H1 (cell line): ENCODE measurements around the gene IFRD1. TPM values are rescaled to one million over a fixed set of nuclear protein-coding genes. Genes with fewer than 3 reads are reported as not detected.

Experiments
- CTCF ChIA-PET: fragments of 300-600 bp; sonication (Branson Sonifier 250); formaldehyde crosslinking; loops from one replicate; lab custom pipeline; 2021; ENCODE audit not compliant: partially characterized antibody; lab: Charles Lee
- POLR2A ChIA-PET: fragments of 300-600 bp; sonication (Branson Sonifier 250); formaldehyde crosslinking; loops from one replicate; lab custom pipeline; 2021; ENCODE audit warnings: inconsistent platforms; ENCODE audit not compliant: partially characterized antibody; lab: Charles Lee
- DNase-seq, 2 experiments: peaks; one replicate each; pipeline versions ENCODE4 v3.0.0 to v3.0.0-alpha.2; 2010 to 2022; ENCODE audit warnings: low spot score in 2 of 2, low read depth in 1 of 2, mixed read lengths in 1 of 2
- FAIRE-seq: peaks from 2 replicates; lab custom pipeline; 2011; peaks lifted over from hg19 to GRCh38; lab: Jason Lieb, UNC
- H2AFZ ChIP-seq: 2 replicates; pipeline ENCODE4 v1.8.1; 2012; ENCODE audit warnings: low read length, inconsistent platforms
- H2AK5ac ChIP-seq: 2 replicates; pipeline ENCODE4 v1.6.1; 2013; ENCODE audit warnings: low read depth, low read length
- H2BK120ac ChIP-seq: replicated peaks from 2 replicates; pipeline ENCODE3; 2013; ENCODE audit warnings: low read depth, low read length, inconsistent platforms
- H2BK12ac ChIP-seq: 2 replicates; pipeline ENCODE4 v1.6.1; 2013; ENCODE audit warnings: low read depth, low read length
- H2BK15ac ChIP-seq: 2 replicates; pipeline ENCODE4 v1.6.1; 2013; ENCODE audit warnings: low read length
- H2BK20ac ChIP-seq: 2 replicates; pipeline ENCODE4 v1.6.1; 2013; ENCODE audit warnings: low read length
- H2BK5ac ChIP-seq: 2 replicates; pipeline ENCODE4 v1.6.1; 2013; ENCODE audit warnings: low read depth, low read length
- H3K14ac ChIP-seq: 2 replicates; pipeline ENCODE4 v1.6.1; 2013; ENCODE audit warnings: inconsistent platforms; ENCODE audit not compliant: insufficient read length
- H3K18ac ChIP-seq: 2 replicates; pipeline ENCODE4 v1.6.1; 2013; ENCODE audit warnings: low read length; ENCODE audit errors: extremely low read depth
- H3K23ac ChIP-seq: 2 replicates; pipeline ENCODE4 v1.6.1; 2013; ENCODE audit warnings: inconsistent platforms; ENCODE audit not compliant: insufficient read length
- H3K23me2 ChIP-seq: 2 replicates; pipeline ENCODE4 v1.6.1; 2013; ENCODE audit warnings: low read depth, low read length
- H3K27ac ChIP-seq: 2 replicates; pipeline ENCODE4 v1.6.1; 2011; ENCODE audit warnings: low read depth, low read length, inconsistent platforms
- H3K27me3 ChIP-seq, 4 experiments: replicated peaks in 1 of 4; 1 replicate in 1 of 4; 2 replicates in 3 of 4; pipeline versions ENCODE4 v1.6.1 to v1.8.1; 2011 to 2013; ENCODE audit warnings: low read length in 3 of 4, mild to moderate bottlenecking in 3 of 4, inconsistent platforms in 2 of 4, mixed read lengths in 2 of 4, moderate library complexity in 1 of 4; ENCODE audit not compliant: control insufficient read depth in 3 of 4, insufficient read depth in 3 of 4; ENCODE audit errors: extremely low read depth in 1 of 4
- H3K36me3 ChIP-seq, 4 experiments: 2 replicates each; pipeline versions ENCODE4 v1.6.1 to v1.8.1; 2011 to 2013; ENCODE audit warnings: mild to moderate bottlenecking in 4 of 4, low read length in 3 of 4, moderate library complexity in 2 of 4, control low read depth in 1 of 4, inconsistent platforms in 1 of 4; ENCODE audit not compliant: insufficient read depth in 4 of 4, control insufficient read depth in 2 of 4
- H3K4ac ChIP-seq: replicated peaks from 2 replicates; pipeline ENCODE3; 2013; ENCODE audit warnings: low read length, low read depth, mixed read lengths, inconsistent platforms; ENCODE audit not compliant: insufficient read length
- H3K4me1 ChIP-seq, 4 experiments: replicated peaks in 1 of 4; 1 replicate in 1 of 4; 2 replicates in 3 of 4; pipeline versions ENCODE4 v1.6.1 to v1.8.1; 2011 to 2013; ENCODE audit warnings: low read length in 3 of 4, inconsistent platforms in 2 of 4, mixed read lengths in 1 of 4; ENCODE audit not compliant: insufficient read depth in 4 of 4, control insufficient read depth in 3 of 4
- H3K4me2 ChIP-seq, 2 experiments: 2 replicates each; pipeline versions ENCODE4 v1.6.1 to v1.8.1; 2011 to 2013; ENCODE audit warnings: low read depth in 2 of 2, low read length in 2 of 2, control low read depth in 1 of 2, inconsistent platforms in 1 of 2, mild to moderate bottlenecking in 1 of 2; ENCODE audit not compliant: insufficient read depth in 1 of 2
- H3K4me3 ChIP-seq, 4 experiments: fragments of 200-600, 300-600 bp in 1 of 4; sonication (generic), shearing (Covaris generic), sonication (Bioruptor Twin) in 1 of 4; 2 replicates each; pipeline versions ENCODE4 v1.5.1 to v1.8.1; 2011 to 2016; ENCODE audit warnings: low read length in 4 of 4, low read depth in 3 of 4, control low read depth in 2 of 4, inconsistent platforms in 2 of 4, mild to moderate bottlenecking in 2 of 4, mixed read lengths in 1 of 4, moderate library complexity in 1 of 4; ENCODE audit not compliant: insufficient read depth in 2 of 4; ENCODE audit errors: extremely low read depth in 1 of 4
- H3K56ac ChIP-seq: replicated peaks from 2 replicates; pipeline ENCODE3; 2013; ENCODE audit warnings: low read depth, mild to moderate bottlenecking, mixed read lengths, low read length, inconsistent platforms; ENCODE audit not compliant: insufficient read length
- H3K79me1 ChIP-seq: 2 replicates; pipeline ENCODE4 v1.6.1; 2013; ENCODE audit warnings: low read depth, low read length, control low read depth
- H3K79me2 ChIP-seq, 2 experiments: 2 replicates each; pipeline versions ENCODE4 v1.6.1 to v1.8.1; 2012 to 2013; ENCODE audit warnings: low read length in 2 of 2, mild to moderate bottlenecking in 2 of 2, inconsistent platforms in 1 of 2; ENCODE audit not compliant: insufficient read depth in 2 of 2, control insufficient read depth in 1 of 2
- H3K9ac ChIP-seq, 4 experiments: replicated peaks in 1 of 4; 1 replicate in 1 of 4; 2 replicates in 3 of 4; pipeline versions ENCODE4 v1.6.1 to v1.8.1; 2011 to 2013; ENCODE audit warnings: low read depth in 3 of 4, low read length in 3 of 4, control low read depth in 2 of 4, mild to moderate bottlenecking in 2 of 4, moderate library complexity in 2 of 4, inconsistent platforms in 1 of 4; ENCODE audit errors: extremely low read depth in 1 of 4
- H3K9me3 ChIP-seq, 2 experiments: 2 replicates each; pipeline versions ENCODE4 v1.6.1 to v1.8.1; 2012 to 2013; ENCODE audit warnings: mild to moderate bottlenecking in 2 of 2, moderate library complexity in 2 of 2, control low read depth in 1 of 2, inconsistent platforms in 1 of 2, low read depth in 1 of 2, low read length in 1 of 2, mixed read lengths in 1 of 2; ENCODE audit not compliant: insufficient read depth in 2 of 2
- H4K20me1 ChIP-seq, 2 experiments: replicated peaks in 1 of 2; 2 replicates each; pipeline versions ENCODE3 to v1.8.1; 2011 to 2013; ENCODE audit warnings: inconsistent platforms in 2 of 2, low read length in 2 of 2, mild to moderate bottlenecking in 1 of 2; ENCODE audit not compliant: insufficient read depth in 2 of 2, control insufficient read depth in 1 of 2
- H4K5ac ChIP-seq: 2 replicates; pipeline ENCODE4 v1.6.1; 2013; ENCODE audit warnings: low read length, low read depth, mixed read lengths, inconsistent platforms; ENCODE audit not compliant: insufficient read length
- H4K8ac ChIP-seq: 2 replicates; pipeline ENCODE4 v1.8.0; 2013; ENCODE audit warnings: mild to moderate bottlenecking, moderate library complexity, low read length, inconsistent platforms; ENCODE audit not compliant: insufficient read depth; ENCODE audit errors: extremely low read depth
- H4K91ac ChIP-seq: replicated peaks from 2 replicates; pipeline ENCODE3; 2013; ENCODE audit warnings: low read length, mixed read lengths, inconsistent platforms; ENCODE audit not compliant: insufficient read length
- BCL11A ChIP-seq, 2 experiments: IDR thresholded peaks; one replicate each; pipeline ENCODE4 v1.6.1; 2011; ENCODE audit warnings: low read depth in 2 of 2, low read length in 2 of 2, mild to moderate bottlenecking in 2 of 2
- CTBP2 ChIP-seq: IDR thresholded peaks from 2 replicates; pipeline ENCODE4 v1.7.0; 2011; ENCODE audit warnings: borderline replicate concordance, mild to moderate bottlenecking, moderate library complexity, mixed read lengths, low read length; ENCODE audit not compliant: insufficient read depth, insufficient read length
- CTCF ChIP-seq, 3 experiments: IDR thresholded peaks; 1 replicate in 2 of 3; 2 replicates in 1 of 3; pipeline versions ENCODE4 v1.5.1 to v1.6.1; 2011; ENCODE audit warnings: low read length in 3 of 3, mild to moderate bottlenecking in 3 of 3, inconsistent platforms in 2 of 3, low read depth in 1 of 3, moderate library complexity in 1 of 3; ENCODE audit not compliant: insufficient read depth in 1 of 3; ENCODE audit errors: control extremely low read depth in 1 of 3
- E2F6 ChIP-seq: IDR thresholded peaks from 2 replicates; pipeline ENCODE4 v1.6.1; 2012; ENCODE audit warnings: inconsistent platforms
- NRF1 ChIP-seq: IDR thresholded peaks from 2 replicates; pipeline ENCODE4 v1.6.1; 2011; ENCODE audit warnings: mild to moderate bottlenecking, low read depth, low read length, improper control_type of control experiment
- RAD21 ChIP-seq, 2 experiments: IDR thresholded peaks in 1 of 2; conservative IDR thresholded peaks in 1 of 2; 2 replicates each; pipeline ENCODE4 v1.6.1; 2011; ENCODE audit warnings: low read depth in 2 of 2, low read length in 2 of 2, improper control_type of control experiment in 1 of 2, inconsistent platforms in 1 of 2, mild to moderate bottlenecking in 1 of 2, moderate library complexity in 1 of 2
- RFX5 ChIP-seq: IDR thresholded peaks from 2 replicates; pipeline ENCODE4 v1.6.1; 2011; ENCODE audit warnings: low read depth, low read length, improper control_type of control experiment, borderline replicate concordance
- SAP30 ChIP-seq: fragments of 300-600 bp; sonication (generic); IDR thresholded peaks from 2 replicates; pipeline ENCODE4 v1.7.1; 2012; ENCODE audit warnings: low read length, moderate library complexity, mild to moderate bottlenecking, inconsistent platforms; ENCODE audit not compliant: insufficient read depth, insufficient replicate concordance
- WGBS, 2 experiments: shearing (Covaris generic) in 1 of 2; methylation state at CpG; one replicate each; pipeline versions ENCODE4 v1.1.6 to v1.1.7; 2013 to 2015; ENCODE audit warnings: low lambda C conversion rate in 2 of 2, mixed read lengths in 2 of 2, inconsistent platforms in 1 of 2, low coverage in 1 of 2, missing lambda C conversion rate in 1 of 2; ENCODE audit not compliant: insufficient replicate concordance in 2 of 2, insufficient coverage in 1 of 2, insufficient read length in 1 of 2; ENCODE audit errors: extremely low coverage in 1 of 2, missing lambda C conversion rate in 1 of 2; 5-methylcytosine and 5-hydroxymethylcytosine counted together
- polyA plus RNA-seq, 7 experiments: library from polyadenylated mRNA; depleted of rRNA in 3 of 7; stranded (reverse) in 5 of 7; unstranded in 2 of 7; fragments of >200 nt in 5 of 7; fragments of 200-250 nt in 2 of 7; gene quantifications; 1 replicate in 5 of 7; 2 replicates in 1 of 7; 4 replicates in 1 of 7; pipeline versions ENCODE4 v1.2.1 to v1.2.3, GENCODE V29; 2011 to 2013; ENCODE audit warnings: missing spikeins in 2 of 7, mixed read lengths in 2 of 7
- total RNA-seq: library from RNA; stranded (reverse); fragmentation: NEBNext Ultra II Directional; extraction: Animal tissue kit (Norgen Biotek cat#: 25700); gene quantifications from 2 replicates; pipeline ENCODE4 v1.2.1, GENCODE V29; 2021

Gene IFRD1
- total and polyA plus RNA-seq, 2 of the 8 experiments (the other 6 are each of a cell fraction or from before 2014, with no cell fraction given) = 23.0 to 50.4 TPM

- no peak overlapping the region for H2BK120ac ChIP-seq
- H3K36me3 ChIP-seq = no peaks in the 10 kb centered on the region
- no peak overlapping the region for H3K4me2 ChIP-seq
- no peak overlapping the region for H3K18ac ChIP-seq
- H4K20me1 ChIP-seq = no peaks in the 10 kb centered on the region
- H3K23ac ChIP-seq = no peak overlapping the region
- H2AK5ac ChIP-seq = no peak overlapping the region
- no peaks in the 10 kb centered on the region for H3K9me3 ChIP-seq
- no peak overlapping the region for H4K91ac ChIP-seq
- H2BK15ac ChIP-seq = no peak overlapping the region
- POLR2A ChIA-PET = interaction anchor here (1.3 kb wide), 1 partner anchor 59 kb away, joined by 7 read pairs; the partner anchor contains the start of gene IFRD1
- H2BK20ac ChIP-seq = no peak overlapping the region
- H2BK12ac ChIP-seq = no peak overlapping the region
- no peaks in the 10 kb centered on the region; the same call in 1 of the 2 replicates for H3K23me2 ChIP-seq
- H3K4ac ChIP-seq = no peak overlapping the region
- no peaks in the 10 kb centered on the region for H3K27me3 ChIP-seq
- no peak overlapping the region for H4K5ac ChIP-seq
- FAIRE-seq = no peak
- no peak overlapping the region for H3K14ac ChIP-seq
- H3K56ac ChIP-seq = no peak overlapping the region
- no peaks in the 10 kb centered on the region for H3K79me1 ChIP-seq
- H3K79me2 ChIP-seq = no peaks in the 10 kb centered on the region
- WGBS, 2 experiments = 96% methylated on average over 5 of the region's 5 CpGs; no CpG with 5 or more reads in 1 of the 2 experiments
- no peak overlapping the region for H3K9ac ChIP-seq
- no peak overlapping the region for H2AFZ ChIP-seq
- no peak overlapping the region for H3K27ac ChIP-seq
- H2BK5ac ChIP-seq = no peak overlapping the region
- CTCF ChIA-PET = interaction anchor here (1.1 to 2.7 kb wide), 9 partner anchors 8 to 774 kb away, joined by 3 to 16 read pairs (median 3); no protein-coding TSS in a partner anchor
- no peaks in the 10 kb centered on the region for H3K4me1 ChIP-seq
- DNase-seq = no peak
- H3K4me3 ChIP-seq = no peak overlapping the region
- no peak overlapping the region for H4K8ac ChIP-seq
- TF ChIP-seq RAD21 (IDR thresholded peaks at IDR 0.05 in 1 of 2, conservative IDR thresholded peaks at IDR 0.05 in 1 of 2; ENCODE audit: low read depth in 2 of 2, low read length in 2 of 2) (no peak), NRF1 (no peak), CTBP2 (no peak), RFX5 (no peak), SAP30 (no peak), BCL11A (IDR thresholded peaks at IDR 0.05; ENCODE audit: low read depth in 2 of 2, low read length in 2 of 2) (no peak), E2F6 (no peak), CTCF (IDR thresholded peaks at IDR 0.05; ENCODE audit: control extremely low read depth in 1 of 3, insufficient read depth in 1 of 3, low read depth in 1 of 3, low read length in 3 of 3) (no peak)
- TF ChIP-seq, all 59 proteins: peak for 0
Measured at GRCh38 chr7:112509402-112509801, 59.1 kb downstream of the IFRD1 start.
